Measurements from ENCODE around the gene CASP9.
"Not testable (repeated sequence)": the region's sequence is repeated elsewhere in the genome, so short reads cannot be mapped to it uniquely, and the experiment has no call there.

Gene CASP9

GRCh38 chr1:15493869-15494390 lies 30.1 kb downstream of the CASP9 start:
- no peak for DNase-seq

- DNase-seq, result no peak
These were observed 31.4 kb downstream of the CASP9 start for GRCh38 chr1:15492596-15492995.

GRCh38 chr1:15491010-15491409 lies 33.0 kb downstream of the CASP9 start:
- DNase-seq, result not testable (repeated sequence)

- DNase-seq, result no peak
These were observed 34.8 kb downstream of the CASP9 start for GRCh38 chr1:15489052-15489736.

GRCh38 chr1:15488371-15488770 lies 35.6 kb downstream of the CASP9 start:
- DNase-seq, result no peak

- DNase-seq, result not testable (repeated sequence)
These were observed 37.0 kb downstream of the CASP9 start for GRCh38 chr1:15486844-15487610.

- DNase-seq, result no peak
These were observed 38.4 kb downstream of the CASP9 start for GRCh38 chr1:15485636-15486035.

- not testable (repeated sequence) for DNase-seq
These were observed 39.6 kb downstream of the CASP9 start for GRCh38 chr1:15484443-15484842.

GRCh38 chr1:15483971-15484370 lies 40.0 kb downstream of the CASP9 start:
- DNase-seq, result no peak

GRCh38 chr1:15482983-15483543 lies 41.0 kb downstream of the CASP9 start:
- DNase-seq, result not testable (repeated sequence)

GRCh38 chr1:15482455-15482854 lies 41.6 kb downstream of the CASP9 start:
- not testable (repeated sequence) for DNase-seq

GRCh38 chr1:15479654-15480347 lies 44.2 kb downstream of the CASP9 start:
- no peak for DNase-seq

- no peak for DNase-seq
These were observed 46.3 kb downstream of the CASP9 start for GRCh38 chr1:15477646-15478212.

GRCh38 chr1:15476927-15477326 lies 47.1 kb downstream of the CASP9 start:
- DNase-seq, result no peak

GRCh38 chr1:15475752-15476314 lies 48.2 kb downstream of the CASP9 start, which contains the start of gene CELA2B:
Gene CELA2B (plus strand): TSS chr1:15476104. CDS start chr1:15476126, 22 bp downstream.
- no peak for DNase-seq

- no peak for DNase-seq
These were observed 51.4 kb downstream of the CASP9 start for GRCh38 chr1:15472587-15472986.

GRCh38 chr1:15471723-15472122 lies 52.3 kb downstream of the CASP9 start:
- DNase-seq, result not testable (repeated sequence)

- DNase-seq, result not testable (repeated sequence)
These were observed 52.9 kb downstream of the CASP9 start for GRCh38 chr1:15471067-15471466.

GRCh38 chr1:15469821-15470448 lies 54.1 kb downstream of the CASP9 start:
- not testable (repeated sequence) for DNase-seq

GRCh38 chr1:15469361-15469760 lies 54.7 kb downstream of the CASP9 start:
- DNase-seq, result no peak

GRCh38 chr1:15468145-15468544 lies 55.9 kb downstream of the CASP9 start:
- no peak for DNase-seq

All from effector CD8-positive, alpha-beta T cell (primary cell).